Measurements from ENCODE around the gene UBL4A.

The UBL4A gene

DNA sequence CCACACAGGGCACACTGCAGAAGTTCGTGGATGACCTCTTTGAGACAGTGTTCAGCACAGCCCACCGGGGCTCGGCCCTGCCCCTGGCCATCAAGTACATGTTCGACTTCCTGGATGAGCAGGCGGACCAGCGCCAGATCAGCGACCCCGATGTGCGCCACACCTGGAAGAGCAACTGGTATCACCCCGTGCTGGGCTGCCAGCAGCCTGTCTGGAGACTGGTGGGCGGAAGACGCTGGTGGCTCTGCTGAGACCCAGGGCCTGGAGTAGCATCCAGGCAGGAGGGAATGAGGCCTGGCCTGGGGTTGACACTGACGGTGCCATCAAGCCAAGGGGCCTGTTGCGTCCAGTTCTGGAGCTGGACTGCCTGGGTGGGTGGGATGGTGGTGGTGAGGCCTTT lies 16.0 kb downstream of the UBL4A start:
- Histone ChIP-seq H3K36me3 (ENCODE audit: control insufficient read depth, insufficient read depth, low read length) (peaks cover 32% of the 10 kb centered on the region), H3K4me3 (ENCODE audit: extremely low read depth, insufficient read depth, low read length, poor library complexity, severe bottlenecking) (no peak overlapping the region), H3K27ac (ENCODE audit: low read depth, low read length, severe bottlenecking) (no peak overlapping the region), H3K4me1 (ENCODE audit: control insufficient read depth, insufficient read depth, low read length, poor library complexity, severe bottlenecking) (no peaks in the 10 kb centered on the region), H3K9me3 (ENCODE audit: control insufficient read depth, low read length) (no peaks in the 10 kb centered on the region)
- WGBS, 2 experiments (ENCODE audit: insufficient coverage in 2 of 2): 94 to 97% methylated on average over 11 to 12 of the region's 14 CpGs

DNA sequence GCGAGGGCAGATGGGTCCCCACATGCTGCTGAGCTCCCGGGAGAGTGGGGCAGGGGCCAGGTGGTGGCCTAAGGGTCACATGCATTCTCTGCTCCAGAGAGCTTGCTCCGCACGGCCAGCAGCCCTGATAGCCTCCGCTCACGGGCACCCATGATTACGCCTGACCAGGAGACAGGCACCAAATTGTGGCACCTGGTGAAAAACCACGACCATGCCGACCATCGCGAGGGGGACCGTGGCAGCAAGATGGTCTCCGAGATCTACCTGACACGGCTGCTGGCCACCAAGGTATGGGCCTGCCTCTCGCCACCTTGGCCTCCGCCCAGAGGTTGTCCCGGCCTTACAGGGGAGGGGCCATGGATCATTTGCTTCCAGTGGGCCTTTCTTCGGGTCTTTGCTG lies 16.5 kb downstream of the UBL4A start:
- Histone ChIP-seq H3K9me3 (ENCODE audit: control insufficient read depth, low read length) (no peaks in the 10 kb centered on the region), H3K27ac (ENCODE audit: low read depth, low read length, severe bottlenecking) (no peak overlapping the region), H3K36me3 (ENCODE audit: control insufficient read depth, insufficient read depth, low read length) (peaks cover 33% of the 10 kb centered on the region), H3K4me3 (ENCODE audit: extremely low read depth, insufficient read depth, low read length, poor library complexity, severe bottlenecking) (no peak overlapping the region), H3K4me1 (ENCODE audit: control insufficient read depth, insufficient read depth, low read length, poor library complexity, severe bottlenecking) (no peaks in the 10 kb centered on the region)
- 97 to 100% methylated on average over 12 to 14 of the region's 18 CpGs for WGBS, 2 experiments (ENCODE audit: insufficient coverage in 2 of 2)

GRCh38 chrX:154469114-154469513 lies 17.3 kb downstream of the UBL4A start:
- Histone ChIP-seq H3K4me3 (ENCODE audit: extremely low read depth, insufficient read depth, low read length, poor library complexity, severe bottlenecking) (no peak overlapping the region), H3K27ac (ENCODE audit: low read depth, low read length, severe bottlenecking) (no peak overlapping the region), H3K9me3 (ENCODE audit: control insufficient read depth, low read length) (no peaks in the 10 kb centered on the region), H3K4me1 (ENCODE audit: control insufficient read depth, insufficient read depth, low read length, poor library complexity, severe bottlenecking) (no peaks in the 10 kb centered on the region), H3K36me3 (ENCODE audit: control insufficient read depth, insufficient read depth, low read length) (peaks cover 41% of the 10 kb centered on the region)
- 100% methylated on average over 3 of the region's 9 CpGs; no CpG with 5 or more reads in 1 of the 2 experiments for WGBS, 2 experiments (ENCODE audit: insufficient coverage in 2 of 2)

DNA sequence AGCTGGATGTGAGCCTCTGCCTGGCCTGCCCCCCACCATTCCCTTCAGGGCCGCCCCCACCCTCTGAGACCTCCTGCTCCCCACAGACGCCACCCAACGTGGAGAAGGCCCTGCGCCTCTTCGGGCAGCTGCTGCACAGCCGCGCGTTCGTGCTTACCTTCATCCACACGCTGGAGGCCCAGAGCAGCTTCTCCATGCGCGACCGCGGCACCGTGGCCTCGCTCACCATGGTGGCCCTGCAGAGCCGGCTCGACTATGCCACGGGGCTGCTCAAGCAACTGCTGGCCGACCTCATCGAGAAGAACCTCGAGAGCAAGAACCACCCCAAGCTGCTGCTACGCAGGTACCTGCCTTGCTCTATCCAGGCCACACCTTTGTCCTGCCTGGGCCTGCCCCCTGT lies 18.2 kb downstream of the UBL4A start:
- Histone ChIP-seq H3K9me3 (ENCODE audit: control insufficient read depth, low read length) (no peaks in the 10 kb centered on the region), H3K4me1 (ENCODE audit: control insufficient read depth, insufficient read depth, low read length, poor library complexity, severe bottlenecking) (no peaks in the 10 kb centered on the region), H3K27ac (ENCODE audit: low read depth, low read length, severe bottlenecking) (no peak overlapping the region), H3K4me3 (ENCODE audit: extremely low read depth, insufficient read depth, low read length, poor library complexity, severe bottlenecking) (no peak overlapping the region), H3K36me3 (ENCODE audit: control insufficient read depth, insufficient read depth, low read length) (peaks cover 42% of the 10 kb centered on the region)
- WGBS, 2 experiments (ENCODE audit: insufficient coverage in 2 of 2): 98% methylated on average over 10 to 17 of the region's 23 CpGs

- H3K36me3 ChIP-seq (ENCODE audit: control insufficient read depth, insufficient read depth, low read length): peaks cover 49% of the 10 kb centered on the region
- no peak overlapping the region for H3K27ac ChIP-seq (ENCODE audit: low read depth, low read length, severe bottlenecking)
- H3K4me3 ChIP-seq (ENCODE audit: extremely low read depth, insufficient read depth, low read length, poor library complexity, severe bottlenecking): no peak overlapping the region
- H3K4me1 ChIP-seq (ENCODE audit: control insufficient read depth, insufficient read depth, low read length, poor library complexity, severe bottlenecking): no peaks in the 10 kb centered on the region
- no peaks in the 10 kb centered on the region for H3K9me3 ChIP-seq (ENCODE audit: control insufficient read depth, low read length)
- 96 to 100% methylated on average over 4 to 9 of the region's 21 CpGs for WGBS, 2 experiments (ENCODE audit: insufficient coverage in 2 of 2)
These were observed 18.9 kb downstream of the UBL4A start for GRCh38 chrX:154467556-154467955.

DNA sequence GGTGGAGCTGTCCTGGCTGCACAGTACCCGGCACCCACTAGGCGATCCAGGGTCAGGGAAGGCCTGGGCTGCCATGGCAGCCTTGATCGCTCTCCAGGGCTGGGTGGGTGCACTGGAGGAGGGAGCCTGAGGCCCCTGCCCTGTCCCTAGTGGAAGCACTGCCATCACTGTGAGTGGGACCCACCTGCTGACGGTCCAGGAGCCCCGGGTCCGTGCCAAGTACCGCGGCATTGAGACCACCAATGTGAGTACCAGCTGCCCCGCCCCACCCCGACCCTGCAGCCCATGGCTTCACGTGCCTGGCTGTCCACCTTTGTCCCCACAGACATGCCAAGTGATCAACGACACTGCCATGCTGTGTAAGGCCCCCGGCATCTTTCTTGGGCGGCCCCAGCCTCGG lies 19.5 kb downstream of the UBL4A start:
- no peak overlapping the region for H3K4me3 ChIP-seq (ENCODE audit: extremely low read depth, insufficient read depth, low read length, poor library complexity, severe bottlenecking)
- H3K9me3 ChIP-seq (ENCODE audit: control insufficient read depth, low read length): no peaks in the 10 kb centered on the region
- H3K36me3 ChIP-seq (ENCODE audit: control insufficient read depth, insufficient read depth, low read length): peaks cover 50% of the 10 kb centered on the region
- H3K27ac ChIP-seq (ENCODE audit: low read depth, low read length, severe bottlenecking): no peak overlapping the region
- H3K4me1 ChIP-seq (ENCODE audit: control insufficient read depth, insufficient read depth, low read length, poor library complexity, severe bottlenecking): no peaks in the 10 kb centered on the region
- WGBS, 2 experiments (ENCODE audit: insufficient coverage in 2 of 2): 94 to 99% methylated on average over 8 of the region's 15 CpGs

DNA sequence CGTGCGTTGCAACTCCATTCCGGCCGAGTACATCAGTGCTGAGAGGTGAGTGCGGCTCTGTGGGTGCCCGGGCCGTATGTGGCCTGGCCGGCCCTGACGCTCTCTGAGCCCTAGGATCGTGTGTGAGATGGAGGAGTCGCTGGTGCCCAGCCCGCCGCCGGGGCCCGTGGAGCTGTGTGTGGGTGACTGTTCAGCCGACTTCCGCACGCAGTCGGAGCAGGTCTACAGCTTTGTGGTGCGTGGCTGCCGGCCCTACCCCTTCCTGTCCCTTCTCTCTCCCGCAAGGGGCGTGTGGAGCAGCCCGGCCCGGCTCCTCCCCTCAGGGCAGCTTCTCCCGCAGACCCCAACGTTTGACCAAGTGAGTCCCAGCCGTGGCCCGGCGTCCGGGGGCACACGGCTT lies 20.4 kb downstream of the UBL4A start:
- Histone ChIP-seq H3K36me3 (ENCODE audit: control insufficient read depth, insufficient read depth, low read length) (peaks cover 49% of the 10 kb centered on the region), H3K27ac (ENCODE audit: low read depth, low read length, severe bottlenecking) (no peak overlapping the region), H3K4me1 (ENCODE audit: control insufficient read depth, insufficient read depth, low read length, poor library complexity, severe bottlenecking) (no peaks in the 10 kb centered on the region), H3K4me3 (ENCODE audit: extremely low read depth, insufficient read depth, low read length, poor library complexity, severe bottlenecking) (no peak overlapping the region), H3K9me3 (ENCODE audit: control insufficient read depth, low read length) (no peaks in the 10 kb centered on the region)
- WGBS, 2 experiments (ENCODE audit: insufficient coverage in 2 of 2): 95 to 96% methylated on average over 10 to 20 of the region's 32 CpGs

GRCh38 chrX:154465601-154466000 lies 20.8 kb downstream of the UBL4A start:
- H3K36me3 ChIP-seq (ENCODE audit: control insufficient read depth, insufficient read depth, low read length): peaks cover 48% of the 10 kb centered on the region
- no peak overlapping the region for H3K4me3 ChIP-seq (ENCODE audit: extremely low read depth, insufficient read depth, low read length, poor library complexity, severe bottlenecking)
- H3K27ac ChIP-seq (ENCODE audit: low read depth, low read length, severe bottlenecking): no peak overlapping the region
- H3K4me1 ChIP-seq (ENCODE audit: control insufficient read depth, insufficient read depth, low read length, poor library complexity, severe bottlenecking): no peaks in the 10 kb centered on the region
- H3K9me3 ChIP-seq (ENCODE audit: control insufficient read depth, low read length): no peaks in the 10 kb centered on the region
- WGBS, 2 experiments (ENCODE audit: insufficient coverage in 2 of 2): 80 to 87% methylated on average over 1 to 12 of the region's 14 CpGs

- Histone ChIP-seq H3K9me3 (ENCODE audit: control insufficient read depth, low read length) (no peaks in the 10 kb centered on the region), H3K27ac (ENCODE audit: low read depth, low read length, severe bottlenecking) (no peak overlapping the region), H3K36me3 (ENCODE audit: control insufficient read depth, insufficient read depth, low read length) (peaks cover 52% of the 10 kb centered on the region), H3K4me3 (ENCODE audit: extremely low read depth, insufficient read depth, low read length, poor library complexity, severe bottlenecking) (no peak overlapping the region), H3K4me1 (ENCODE audit: control insufficient read depth, insufficient read depth, low read length, poor library complexity, severe bottlenecking) (no peaks in the 10 kb centered on the region)
- WGBS, 2 experiments (ENCODE audit: insufficient coverage in 2 of 2): 98 to 99% methylated on average over 14 to 19 of the region's 28 CpGs
These were observed 21.5 kb downstream of the UBL4A start for GRCh38 chrX:154464806-154465365.

- H3K4me3 ChIP-seq (ENCODE audit: extremely low read depth, insufficient read depth, low read length, poor library complexity, severe bottlenecking): no peak overlapping the region
- no peak overlapping the region for H3K27ac ChIP-seq (ENCODE audit: low read depth, low read length, severe bottlenecking)
- H3K36me3 ChIP-seq (ENCODE audit: control insufficient read depth, insufficient read depth, low read length): peaks cover 45% of the 10 kb centered on the region
- H3K9me3 ChIP-seq (ENCODE audit: control insufficient read depth, low read length): no peaks in the 10 kb centered on the region
- H3K4me1 ChIP-seq (ENCODE audit: control insufficient read depth, insufficient read depth, low read length, poor library complexity, severe bottlenecking): no peaks in the 10 kb centered on the region
- 91 to 97% methylated on average over 7 to 23 of the region's 36 CpGs for WGBS, 2 experiments (ENCODE audit: insufficient coverage in 2 of 2)
These were observed 22.7 kb downstream of the UBL4A start for GRCh38 chrX:154463611-154464220.

- no peaks in the 10 kb centered on the region for H3K4me1 ChIP-seq (ENCODE audit: control insufficient read depth, insufficient read depth, low read length, poor library complexity, severe bottlenecking)
- no peak overlapping the region for H3K27ac ChIP-seq (ENCODE audit: low read depth, low read length, severe bottlenecking)
- H3K9me3 ChIP-seq (ENCODE audit: control insufficient read depth, low read length): no peaks in the 10 kb centered on the region
- H3K4me3 ChIP-seq (ENCODE audit: extremely low read depth, insufficient read depth, low read length, poor library complexity, severe bottlenecking): no peak overlapping the region
- peaks cover 38% of the 10 kb centered on the region for H3K36me3 ChIP-seq (ENCODE audit: control insufficient read depth, insufficient read depth, low read length)
- WGBS, 2 experiments (ENCODE audit: insufficient coverage in 2 of 2): 100% methylated on average over 1 to 2 of the region's 8 CpGs
These were observed 24.0 kb downstream of the UBL4A start for GRCh38 chrX:154462396-154462795.
